ENCODE measurements around the gene TRHDE.

The TRHDE gene

DNA sequence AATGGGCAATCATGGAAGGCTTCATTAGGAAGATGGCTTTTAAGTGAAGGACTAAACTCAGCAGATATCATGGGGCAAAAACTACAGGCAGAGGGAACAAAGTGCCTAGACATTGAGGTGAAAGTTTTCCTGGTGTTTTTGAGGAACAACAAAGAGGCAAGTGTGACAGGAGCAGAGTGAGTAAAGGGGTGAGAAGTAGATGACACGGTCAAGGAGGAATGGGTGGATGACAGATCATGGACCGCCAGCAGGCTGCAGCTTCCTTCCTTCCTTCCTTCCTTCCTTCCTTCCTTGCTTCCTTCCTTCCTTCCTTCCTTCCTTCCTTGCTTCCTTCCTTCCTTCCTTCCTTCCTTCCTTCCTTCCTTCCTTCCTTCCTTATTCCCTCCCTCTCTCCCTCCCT, 108.3 kb downstream of the TRHDE start:
- no peak overlapping the region for H3K4me3 ChIP-seq (ENCODE audit: low read depth, low read length)
- TF ChIP-seq, protein P1, sequence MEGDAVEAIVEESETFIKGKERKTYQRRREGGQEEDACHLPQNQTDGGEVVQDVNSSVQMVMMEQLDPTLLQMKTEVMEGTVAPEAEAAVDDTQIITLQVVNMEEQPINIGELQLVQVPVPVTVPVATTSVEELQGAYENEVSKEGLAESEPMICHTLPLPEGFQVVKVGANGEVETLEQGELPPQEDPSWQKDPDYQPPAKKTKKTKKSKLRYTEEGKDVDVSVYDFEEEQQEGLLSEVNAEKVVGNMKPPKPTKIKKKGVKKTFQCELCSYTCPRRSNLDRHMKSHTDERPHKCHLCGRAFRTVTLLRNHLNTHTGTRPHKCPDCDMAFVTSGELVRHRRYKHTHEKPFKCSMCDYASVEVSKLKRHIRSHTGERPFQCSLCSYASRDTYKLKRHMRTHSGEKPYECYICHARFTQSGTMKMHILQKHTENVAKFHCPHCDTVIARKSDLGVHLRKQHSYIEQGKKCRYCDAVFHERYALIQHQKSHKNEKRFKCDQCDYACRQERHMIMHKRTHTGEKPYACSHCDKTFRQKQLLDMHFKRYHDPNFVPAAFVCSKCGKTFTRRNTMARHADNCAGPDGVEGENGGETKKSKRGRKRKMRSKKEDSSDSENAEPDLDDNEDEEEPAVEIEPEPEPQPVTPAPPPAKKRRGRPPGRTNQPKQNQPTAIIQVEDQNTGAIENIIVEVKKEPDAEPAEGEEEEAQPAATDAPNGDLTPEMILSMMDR (IDR thresholded peaks at IDR 0.05; ENCODE audit: low read depth, low read length), result no peak
- TF ChIP-seq MYC (IDR thresholded peaks at IDR 0.05; ENCODE audit: low read depth, low read length) (no peak), POLR2A (IDR thresholded peaks at IDR 0.05; ENCODE audit: extremely low read depth, insufficient read length) (no peak)
- TF ChIP-seq, protein P2, sequence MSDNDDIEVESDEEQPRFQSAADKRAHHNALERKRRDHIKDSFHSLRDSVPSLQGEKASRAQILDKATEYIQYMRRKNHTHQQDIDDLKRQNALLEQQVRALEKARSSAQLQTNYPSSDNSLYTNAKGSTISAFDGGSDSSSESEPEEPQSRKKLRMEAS (IDR thresholded peaks at IDR 0.05; ENCODE audit: low read depth, low read length), result no peak
- no peak for DNase-seq (ENCODE audit: low read depth)

DNA sequence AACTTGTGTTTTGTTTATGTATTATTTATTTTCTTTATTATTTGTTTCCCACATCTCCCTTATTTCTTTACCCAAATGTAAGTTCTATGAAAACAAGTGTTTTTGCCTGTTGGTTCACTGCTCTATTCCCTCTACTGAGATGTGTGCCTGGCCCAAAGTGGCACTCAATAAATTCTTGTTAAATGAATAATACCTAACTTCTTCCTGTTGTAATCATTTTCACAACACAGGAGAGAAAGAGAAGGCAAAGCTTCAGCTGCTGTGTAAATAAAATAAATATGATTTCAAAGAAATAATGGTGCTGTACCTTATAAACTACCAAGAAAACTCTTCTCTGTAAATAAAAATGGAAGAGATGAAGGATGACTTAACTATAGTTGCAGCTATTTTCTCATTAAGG, 116.2 kb downstream of the TRHDE start:
- H3K4me3 ChIP-seq (ENCODE audit: low read depth, low read length), result no peak overlapping the region
- no peak for DNase-seq (ENCODE audit: low read depth)
- TF ChIP-seq, protein P2 (IDR thresholded peaks at IDR 0.05; ENCODE audit: low read depth, low read length), result no peak
- TF ChIP-seq, protein P1 (IDR thresholded peaks at IDR 0.05; ENCODE audit: low read depth, low read length), result no peak

DNA sequence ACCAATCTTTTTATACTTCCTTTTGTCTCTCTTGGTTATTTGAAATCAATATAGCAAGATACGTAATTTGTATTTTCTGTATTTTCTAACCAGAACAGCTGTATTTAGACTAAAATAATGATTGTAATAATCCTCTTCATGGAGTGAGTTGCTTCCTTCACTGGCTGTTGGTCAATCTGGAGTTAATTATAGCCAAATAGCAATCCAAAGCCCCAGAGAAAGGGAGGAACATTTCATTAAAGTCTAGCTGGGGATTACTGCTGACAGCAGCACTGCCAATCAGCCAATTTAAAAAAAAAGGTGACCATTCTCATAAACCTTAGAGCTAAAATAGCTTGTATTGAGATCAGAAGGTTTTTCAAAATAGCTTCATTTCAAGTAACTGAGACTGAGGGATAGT, 118.0 kb downstream of the TRHDE start:
- H3K4me3 ChIP-seq (ENCODE audit: low read depth, low read length), result no peak overlapping the region
- no peak for DNase-seq (ENCODE audit: low read depth)
- TF ChIP-seq, protein P2 (IDR thresholded peaks at IDR 0.05; ENCODE audit: low read depth, low read length), result no peak
- TF ChIP-seq MYC (IDR thresholded peaks at IDR 0.05; ENCODE audit: low read depth, low read length) (no peak), POLR2A (IDR thresholded peaks at IDR 0.05; ENCODE audit: extremely low read depth, insufficient read length) (no peak)
- TF ChIP-seq, protein P1 (IDR thresholded peaks at IDR 0.05; ENCODE audit: low read depth, low read length), result no peak

DNA sequence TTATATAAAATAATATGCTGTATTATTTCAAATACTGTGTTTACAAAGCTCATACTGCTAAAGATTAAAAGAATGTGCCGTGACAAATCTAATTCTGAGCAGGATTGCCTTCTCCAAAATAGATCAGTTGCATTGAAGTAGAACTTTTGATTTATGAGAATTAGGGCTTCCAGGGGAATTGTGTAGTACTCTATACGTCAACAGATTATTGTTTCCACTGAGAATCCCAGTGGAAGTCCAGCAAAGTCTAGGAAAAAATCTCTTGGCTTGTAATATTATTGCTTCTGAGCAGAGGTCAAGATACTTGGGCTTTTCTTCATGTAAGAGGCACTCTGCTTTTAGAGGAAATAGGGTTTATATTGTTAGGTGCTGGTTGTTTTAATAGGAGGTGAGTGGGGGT, 133.9 kb downstream of the TRHDE start:
- TF ChIP-seq POLR2A (IDR thresholded peaks at IDR 0.05; ENCODE audit: extremely low read depth, insufficient read length), result no peak
- DNase-seq (ENCODE audit: low read depth), result no peak
- H3K4me3 ChIP-seq (ENCODE audit: low read depth, low read length), result no peak overlapping the region

DNA sequence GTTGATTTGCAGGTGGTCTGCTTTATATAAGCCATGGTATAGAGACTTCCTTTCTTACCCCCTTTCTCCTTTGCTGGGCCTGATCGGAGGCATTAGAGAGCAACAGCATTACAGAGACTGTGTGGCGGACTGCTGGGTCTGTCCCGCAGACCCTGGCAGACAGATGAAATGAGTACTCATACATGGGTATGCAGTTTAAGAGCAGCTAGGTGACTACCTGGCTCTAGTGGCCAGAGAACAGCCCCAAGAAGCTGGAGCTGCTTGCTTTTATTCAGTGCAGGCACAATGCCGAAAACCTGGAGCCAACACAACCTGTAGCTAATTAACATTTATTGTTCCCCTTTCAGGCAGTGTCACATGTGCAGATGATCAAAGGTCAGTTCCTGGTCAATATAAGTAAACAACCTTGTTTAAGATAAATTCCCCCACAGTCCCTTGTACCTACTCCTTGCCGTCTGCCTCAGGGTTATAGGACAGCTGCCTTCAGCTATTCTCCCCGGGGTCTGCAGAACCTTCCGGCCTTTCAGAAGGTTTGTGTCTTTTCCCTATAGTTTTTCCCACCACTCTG, 160.0 kb downstream of the TRHDE start:
- TF ChIP-seq MYC (IDR thresholded peaks at IDR 0.05; ENCODE audit: low read depth, low read length) (no peak), POLR2A (IDR thresholded peaks at IDR 0.05; ENCODE audit: extremely low read depth, insufficient read length) (no peak)
- TF ChIP-seq, protein P1 (IDR thresholded peaks at IDR 0.05; ENCODE audit: low read depth, low read length), result no peak
- TF ChIP-seq, protein P2 (IDR thresholded peaks at IDR 0.05; ENCODE audit: low read depth, low read length), result no peak
- DNase-seq (ENCODE audit: low read depth), result no peak
- no peak overlapping the region for H3K4me3 ChIP-seq (ENCODE audit: low read depth, low read length)

DNA sequence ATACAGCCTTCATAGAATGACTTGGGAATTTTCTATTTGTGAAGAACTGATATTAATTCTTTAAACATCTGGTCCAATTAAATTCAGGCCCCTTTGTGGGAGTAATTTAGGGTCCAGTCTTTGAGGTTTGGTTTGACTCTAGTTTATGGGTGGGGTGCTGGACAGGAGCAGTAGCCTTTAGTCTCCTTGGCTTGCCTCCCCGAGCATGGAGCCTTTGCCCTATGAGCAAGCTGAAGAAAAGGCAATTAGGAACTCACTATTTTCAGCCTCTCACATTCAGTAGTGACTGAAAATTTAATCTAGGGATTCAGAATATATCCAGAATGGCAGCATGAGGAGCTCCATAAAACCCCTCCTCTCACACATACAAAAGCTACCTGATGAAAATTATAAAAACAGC, 161.1 kb downstream of the TRHDE start:
- no peak for TF ChIP-seq MYC (IDR thresholded peaks at IDR 0.05; ENCODE audit: low read depth, low read length)
- no peak for TF ChIP-seq POLR2A (IDR thresholded peaks at IDR 0.05; ENCODE audit: extremely low read depth, insufficient read length)
- TF ChIP-seq, protein P2 (IDR thresholded peaks at IDR 0.05; ENCODE audit: low read depth, low read length), result no peak
- TF ChIP-seq, protein P1 (IDR thresholded peaks at IDR 0.05; ENCODE audit: low read depth, low read length), result no peak
- H3K4me3 ChIP-seq (ENCODE audit: low read depth, low read length), result no peak overlapping the region
- DNase-seq (ENCODE audit: low read depth), result no peak

Data from NB4 (cell line).